PFSK-1 (cell line): ENCODE results near the gene PPP2R2C.

ENCODE experiments used
- FOXP2 ChIP-seq: optimal IDR thresholded peaks from 2 replicates; pipeline ENCODE3; 2011; ENCODE audit warnings: borderline replicate concordance, control low read depth, inconsistent platforms; ENCODE audit not compliant: insufficient read depth; ENCODE audit errors: extremely low read length, extremely low read depth
- POLR2AphosphoS5 ChIP-seq: IDR thresholded peaks from 2 replicates; pipeline ENCODE4 v1.6.1; 2012; ENCODE audit warnings: low read depth, mild to moderate bottlenecking, control low read depth, low read length, moderate library complexity
- SIN3A ChIP-seq: IDR thresholded peaks from 2 replicates; pipeline ENCODE4 v1.6.1; 2012; ENCODE audit warnings: mild to moderate bottlenecking, low read length, moderate library complexity, borderline replicate concordance; ENCODE audit not compliant: insufficient read depth
- TAF1 ChIP-seq: IDR thresholded peaks from 2 replicates; pipeline ENCODE4 v1.6.1; 2012; ENCODE audit warnings: low read length, control low read depth, borderline replicate concordance; ENCODE audit not compliant: insufficient read depth
- TF ChIP-seq, protein P1 (sequence below), 2 experiments: IDR thresholded peaks; 2 replicates each; pipeline versions ENCODE4 v1.6.1 to v1.8.0; 2011 to 2012; ENCODE audit warnings: low read depth in 2 of 2, low read length in 2 of 2, control low read depth in 1 of 2, inconsistent platforms in 1 of 2, mild to moderate bottlenecking in 1 of 2, moderate library complexity in 1 of 2; ENCODE audit not compliant: insufficient read depth in 1 of 2

PPP2R2C gene

DNA sequence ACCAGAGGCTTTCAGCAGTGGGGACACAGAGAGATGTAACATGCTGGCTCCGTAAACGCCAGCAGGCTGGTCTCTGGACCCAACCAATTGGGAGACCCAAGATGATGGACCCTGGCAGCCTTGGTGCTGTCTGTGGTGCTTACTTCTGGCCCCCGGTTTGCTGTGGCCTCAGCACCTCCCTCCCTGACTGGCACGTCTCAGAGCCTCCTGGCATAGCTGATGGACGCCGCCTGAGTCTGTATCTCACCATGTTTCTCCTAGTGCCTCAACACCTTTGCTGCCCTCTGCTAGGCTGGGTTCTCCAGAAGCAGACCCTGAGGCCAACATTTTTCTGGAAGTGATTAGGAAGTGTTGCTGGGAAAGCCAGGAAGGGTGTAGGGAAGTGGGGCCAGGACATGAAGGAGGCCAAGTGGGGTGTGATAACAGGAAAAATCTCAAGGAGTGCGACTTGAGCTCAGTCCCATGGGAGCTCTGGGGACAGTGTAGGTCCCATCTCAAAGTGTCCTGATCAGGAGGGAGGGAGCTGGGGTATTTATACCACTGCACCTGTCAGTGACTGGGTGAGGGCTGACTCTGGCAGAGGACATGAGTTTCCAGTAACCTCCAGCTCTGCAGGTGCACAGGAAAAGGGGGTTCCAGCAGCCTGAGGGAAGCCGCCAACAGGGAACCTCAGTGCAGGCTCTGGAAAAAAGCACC lies 31.8 kb downstream of the PPP2R2C start:
- TF ChIP-seq POLR2AphosphoS5 (no peak), SIN3A (no peak), TAF1 (no peak), FOXP2 (no peak)
- TF ChIP-seq, protein P1, sequence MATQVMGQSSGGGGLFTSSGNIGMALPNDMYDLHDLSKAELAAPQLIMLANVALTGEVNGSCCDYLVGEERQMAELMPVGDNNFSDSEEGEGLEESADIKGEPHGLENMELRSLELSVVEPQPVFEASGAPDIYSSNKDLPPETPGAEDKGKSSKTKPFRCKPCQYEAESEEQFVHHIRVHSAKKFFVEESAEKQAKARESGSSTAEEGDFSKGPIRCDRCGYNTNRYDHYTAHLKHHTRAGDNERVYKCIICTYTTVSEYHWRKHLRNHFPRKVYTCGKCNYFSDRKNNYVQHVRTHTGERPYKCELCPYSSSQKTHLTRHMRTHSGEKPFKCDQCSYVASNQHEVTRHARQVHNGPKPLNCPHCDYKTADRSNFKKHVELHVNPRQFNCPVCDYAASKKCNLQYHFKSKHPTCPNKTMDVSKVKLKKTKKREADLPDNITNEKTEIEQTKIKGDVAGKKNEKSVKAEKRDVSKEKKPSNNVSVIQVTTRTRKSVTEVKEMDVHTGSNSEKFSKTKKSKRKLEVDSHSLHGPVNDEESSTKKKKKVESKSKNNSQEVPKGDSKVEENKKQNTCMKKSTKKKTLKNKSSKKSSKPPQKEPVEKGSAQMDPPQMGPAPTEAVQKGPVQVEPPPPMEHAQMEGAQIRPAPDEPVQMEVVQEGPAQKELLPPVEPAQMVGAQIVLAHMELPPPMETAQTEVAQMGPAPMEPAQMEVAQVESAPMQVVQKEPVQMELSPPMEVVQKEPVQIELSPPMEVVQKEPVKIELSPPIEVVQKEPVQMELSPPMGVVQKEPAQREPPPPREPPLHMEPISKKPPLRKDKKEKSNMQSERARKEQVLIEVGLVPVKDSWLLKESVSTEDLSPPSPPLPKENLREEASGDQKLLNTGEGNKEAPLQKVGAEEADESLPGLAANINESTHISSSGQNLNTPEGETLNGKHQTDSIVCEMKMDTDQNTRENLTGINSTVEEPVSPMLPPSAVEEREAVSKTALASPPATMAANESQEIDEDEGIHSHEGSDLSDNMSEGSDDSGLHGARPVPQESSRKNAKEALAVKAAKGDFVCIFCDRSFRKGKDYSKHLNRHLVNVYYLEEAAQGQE (IDR thresholded peaks at IDR 0.05; ENCODE audit: insufficient read depth in 1 of 2, low read depth in 2 of 2, low read length in 2 of 2): no peak

DNA sequence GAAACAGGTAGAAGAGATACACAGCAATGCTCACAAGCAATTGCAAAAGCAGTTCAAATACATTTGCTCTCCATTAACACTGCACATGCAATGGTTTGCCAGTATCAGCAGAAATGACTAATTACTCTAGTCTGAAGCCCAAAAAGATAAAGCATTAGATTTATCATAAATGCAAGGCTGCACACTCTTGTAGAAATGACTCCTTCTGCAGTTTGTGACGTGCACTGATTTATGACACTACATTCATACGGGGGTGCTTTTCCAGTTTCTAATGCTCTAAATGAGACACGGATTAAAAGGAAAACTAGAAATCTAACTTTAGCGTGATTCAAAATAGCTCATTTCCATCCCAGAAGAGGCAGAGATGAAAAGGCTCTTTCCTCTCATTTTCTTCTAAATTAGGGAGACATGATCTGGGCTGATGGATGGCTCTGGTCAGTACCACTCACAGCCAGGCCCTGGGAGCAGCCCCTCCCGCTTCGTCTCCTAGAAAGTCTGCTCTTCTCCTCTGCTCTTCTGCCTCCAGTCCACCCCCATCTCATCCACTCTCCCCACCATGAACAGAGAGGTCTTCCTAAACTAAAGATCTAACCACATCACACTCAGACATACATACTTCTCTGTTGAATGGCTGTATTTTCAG lies 33.2 kb downstream of the PPP2R2C start:
- no peak for TF ChIP-seq TAF1
- TF ChIP-seq SIN3A: no peak
- no peak for TF ChIP-seq POLR2AphosphoS5
- TF ChIP-seq, protein P1 (IDR thresholded peaks at IDR 0.05; ENCODE audit: insufficient read depth in 1 of 2, low read depth in 2 of 2, low read length in 2 of 2): no peak
- no peak for TF ChIP-seq FOXP2

DNA sequence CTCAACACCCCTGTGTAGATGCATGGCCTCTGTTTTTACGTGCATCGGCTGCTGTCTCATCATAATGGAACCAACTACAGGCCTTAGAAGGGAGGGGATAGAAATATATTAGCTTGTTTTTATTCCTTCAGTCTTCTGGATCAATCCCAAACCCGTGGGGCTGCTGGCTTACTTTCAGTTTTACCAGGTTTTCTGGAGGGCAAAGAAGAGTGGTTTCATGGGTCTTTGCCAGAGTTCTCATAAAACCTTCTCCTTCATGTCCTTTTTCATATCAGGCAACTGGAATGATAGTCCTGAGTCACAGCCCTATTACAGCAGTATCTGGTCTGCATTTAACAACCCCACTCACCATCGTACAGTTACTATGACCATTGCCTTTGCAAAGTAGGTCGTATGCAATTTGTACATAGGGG lies 34.6 kb downstream of the PPP2R2C start:
- TF ChIP-seq FOXP2: no peak
- no peak for TF ChIP-seq POLR2AphosphoS5
- TF ChIP-seq, protein P1 (IDR thresholded peaks at IDR 0.05; ENCODE audit: insufficient read depth in 1 of 2, low read depth in 2 of 2, low read length in 2 of 2): no peak
- no peak for TF ChIP-seq SIN3A
- TF ChIP-seq TAF1: no peak

DNA sequence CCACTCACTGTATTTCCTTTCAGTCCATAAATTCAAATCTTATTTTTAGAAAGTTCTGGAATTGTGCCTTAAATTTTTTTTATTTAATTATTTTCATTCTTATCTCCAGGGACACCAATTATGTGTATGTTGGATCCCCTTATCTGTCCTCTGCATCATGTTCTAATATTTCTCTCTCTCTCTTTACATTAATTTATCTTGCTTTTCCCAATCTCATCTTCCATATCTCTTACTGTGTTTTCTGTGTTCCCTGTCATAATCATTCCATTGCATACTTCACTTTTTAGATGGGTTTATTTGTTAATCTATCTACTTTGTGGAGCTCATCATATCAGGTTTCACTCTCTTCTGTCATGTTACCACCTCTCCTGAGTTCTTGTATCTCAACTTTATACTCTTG lies 37.4 kb downstream of the PPP2R2C start:
- no peak for TF ChIP-seq TAF1
- TF ChIP-seq SIN3A: no peak
- TF ChIP-seq, protein P1 (IDR thresholded peaks at IDR 0.05; ENCODE audit: insufficient read depth in 1 of 2, low read depth in 2 of 2, low read length in 2 of 2): no peak

DNA sequence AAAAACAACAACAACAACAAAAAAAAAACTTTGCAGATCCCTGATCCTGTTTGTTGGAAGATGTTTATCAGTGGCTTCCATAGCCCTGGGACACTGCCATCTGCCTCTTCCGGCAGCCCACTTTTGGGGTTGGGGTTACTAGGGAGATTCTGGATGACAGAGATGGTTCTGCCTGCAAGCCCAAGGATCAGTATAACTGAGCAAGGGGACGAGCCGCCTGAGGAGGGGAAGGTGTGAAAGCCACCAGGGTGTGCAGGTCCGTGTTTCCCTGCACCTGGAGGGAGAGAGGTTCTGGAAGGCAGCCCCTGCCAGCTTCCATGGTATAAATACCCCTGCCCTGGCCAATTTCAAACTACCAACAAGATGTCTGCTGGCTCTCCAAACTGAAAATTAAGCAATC lies 41.5 kb downstream of the PPP2R2C start:
- no peak for TF ChIP-seq SIN3A
- TF ChIP-seq TAF1: no peak
- TF ChIP-seq, protein P1 (IDR thresholded peaks at IDR 0.05; ENCODE audit: insufficient read depth in 1 of 2, low read depth in 2 of 2, low read length in 2 of 2): no peak
- TF ChIP-seq FOXP2: no peak
- TF ChIP-seq POLR2AphosphoS5: no peak
